ENCODE results near the gene MCOLN1. TPM values are rescaled to one million over a fixed set of nuclear protein-coding genes. Genes with fewer than 3 reads are reported as not detected.
A peak's percentile ranks its signal among the peaks of the same experiment; 100 is the strongest.
"Not testable (repeated sequence)": the region's sequence is repeated elsewhere in the genome, so short reads cannot be mapped to it uniquely, and the experiment has no call there.

The MCOLN1 gene
- polyA plus RNA-seq, 1 donor (not counting 4 experiments of a cell fraction or from before 2014, with no cell fraction given), result 14.0 TPM

- Histone ChIP-seq H3K27ac (ENCODE audit: control insufficient read depth, insufficient read depth, low read length) (peak within 1 kb of the TSS; percentile 49), H3K9me3 (ENCODE audit: control insufficient read depth, low read depth, low read length) (no peaks in the 10 kb centered on the region), H3K4me2 (ENCODE audit: control insufficient read depth, extremely low read depth, insufficient read depth, low read depth, low read length) (peak within 1 kb of the TSS; percentile 85), H3K79me2 (ENCODE audit: control insufficient read depth, insufficient read depth, low read length) (peaks cover 1% of the 10 kb centered on the region), H3K4me3 (ENCODE audit: control insufficient read depth in 2 of 3, extremely low read depth in 1 of 3, insufficient read depth in 2 of 3, low read depth in 1 of 3, low read length in 3 of 3) (peak within 1 kb of the TSS; percentile 89 to 98 (median 89)), H3K36me3 (ENCODE audit: control insufficient read depth in 2 of 2, extremely low read depth in 1 of 2, insufficient read depth in 2 of 2, low read length in 2 of 2) (peaks cover 3 to 12% of the 10 kb centered on the region in 2 experiments), H2AFZ (ENCODE audit: control insufficient read depth, low read length) (peak within 1 kb of the TSS; percentile 90), H3K9me1 (ENCODE audit: control insufficient read depth, extremely low read depth, insufficient read depth, low read length) (no peaks in the 10 kb centered on the region), H4K20me1 (ENCODE audit: control insufficient read depth, extremely low read depth, insufficient read depth, low read length) (no peaks in the 10 kb centered on the region), H3K4me1 (ENCODE audit: control insufficient read depth, extremely low read depth, insufficient read depth, low read length) (peaks cover 6% of the 10 kb centered on the region), H3K9ac (ENCODE audit: control insufficient read depth, extremely low read depth, insufficient read depth, low read length) (peak within 1 kb of the TSS; percentile 73), H3K27me3 (ENCODE audit: control insufficient read depth, extremely low read depth, insufficient read depth, low read length) (no peaks in the 10 kb centered on the region)
- TF ChIP-seq CTCF (optimal IDR thresholded peaks at IDR 0.05 in 1 of 3, IDR thresholded peaks at IDR 0.05 in 1 of 3, conservative IDR thresholded peaks at IDR 0.05 in 1 of 3; ENCODE audit: extremely low read depth in 1 of 3, insufficient read depth in 2 of 3, low read length in 3 of 3) (peak in 1 of 3 experiments; percentile 17), EZH2 (IDR thresholded peaks at IDR 0.05; ENCODE audit: low read length) (no peak)
- dilution Hi-C loops (cut with MboI; ENCODE audit: extremely low pct_ligation_motif_present, low sequenced_read_pairs), result no loop called here
- FAIRE-seq (peak; percentile 76), DNase-seq (ENCODE audit: low read depth, low spot score) (no peak)
These were observed 12.9 kb downstream of the MCOLN1 start, which contains the start of gene PNPLA6 for GRCh38 chr19:7535047-7535997. TSS of gene PNPLA6 (plus strand) at chr19:7535717. CDS start at chr19:7535789, 72 bp downstream.

- FAIRE-seq, result no peak
- Histone ChIP-seq H3K4me3 (ENCODE audit: control insufficient read depth in 2 of 3, extremely low read depth in 1 of 3, insufficient read depth in 2 of 3, low read depth in 1 of 3, low read length in 3 of 3) (peak overlapping the region; percentile 89 to 98 (median 89)), H3K79me2 (ENCODE audit: control insufficient read depth, insufficient read depth, low read length) (peaks cover 1% of the 10 kb centered on the region), H3K4me2 (ENCODE audit: control insufficient read depth, extremely low read depth, insufficient read depth, low read depth, low read length) (peak overlapping the region; percentile 85), H3K4me1 (ENCODE audit: control insufficient read depth, extremely low read depth, insufficient read depth, low read length) (peaks cover 6% of the 10 kb centered on the region), H3K9me1 (ENCODE audit: control insufficient read depth, extremely low read depth, insufficient read depth, low read length) (no peaks in the 10 kb centered on the region), H3K27ac (ENCODE audit: control insufficient read depth, insufficient read depth, low read length) (peak overlapping the region; percentile 49), H3K36me3 (ENCODE audit: control insufficient read depth in 2 of 2, extremely low read depth in 1 of 2, insufficient read depth in 2 of 2, low read length in 2 of 2) (peaks cover 4 to 18% of the 10 kb centered on the region in 2 experiments), H3K27me3 (ENCODE audit: control insufficient read depth, extremely low read depth, insufficient read depth, low read length) (no peaks in the 10 kb centered on the region), H3K9me3 (ENCODE audit: control insufficient read depth, low read depth, low read length) (no peaks in the 10 kb centered on the region), H2AFZ (ENCODE audit: control insufficient read depth, low read length) (peak overlapping the region; percentile 90), H4K20me1 (ENCODE audit: control insufficient read depth, extremely low read depth, insufficient read depth, low read length) (no peaks in the 10 kb centered on the region), H3K9ac (ENCODE audit: control insufficient read depth, extremely low read depth, insufficient read depth, low read length) (peak overlapping the region; percentile 73)
- TF ChIP-seq CTCF (optimal IDR thresholded peaks at IDR 0.05 in 1 of 3, IDR thresholded peaks at IDR 0.05 in 1 of 3, conservative IDR thresholded peaks at IDR 0.05 in 1 of 3; ENCODE audit: extremely low read depth in 1 of 3, insufficient read depth in 2 of 3, low read length in 3 of 3) (peak in 1 of 3 experiments; percentile 5), EZH2 (IDR thresholded peaks at IDR 0.05; ENCODE audit: low read length) (no peak)
- dilution Hi-C loops (cut with MboI; ENCODE audit: extremely low pct_ligation_motif_present, low sequenced_read_pairs), result no loop called here
- no peak for DNase-seq (ENCODE audit: low read depth, low spot score)
These were observed 13.7 kb downstream of the MCOLN1 start for GRCh38 chr19:7535998-7536695.

- FAIRE-seq; dilution Hi-C loops (cut with MboI; ENCODE audit: extremely low pct_ligation_motif_present, low sequenced_read_pairs): not testable (repeated sequence)
These were observed 16.6 kb downstream of the MCOLN1 start for GRCh38 chr19:7538990-7539389.

More at GRCh38 chr19:7538990-7539389, 16.6 kb downstream of the MCOLN1 start:
- not testable (repeated sequence) for H2AFZ ChIP-seq (ENCODE audit: control insufficient read depth, low read length); H3K27ac ChIP-seq (ENCODE audit: control insufficient read depth, insufficient read depth, low read length); H3K9ac ChIP-seq (ENCODE audit: control insufficient read depth, extremely low read depth, insufficient read depth, low read length); H4K20me1 ChIP-seq (ENCODE audit: control insufficient read depth, extremely low read depth, insufficient read depth, low read length); H3K27me3 ChIP-seq (ENCODE audit: control insufficient read depth, extremely low read depth, insufficient read depth, low read length); DNase-seq (ENCODE audit: low read depth, low spot score); H3K4me3 ChIP-seq (ENCODE audit: control insufficient read depth in 2 of 3, extremely low read depth in 1 of 3, insufficient read depth in 2 of 3, low read depth in 1 of 3, low read length in 3 of 3); H3K9me3 ChIP-seq (ENCODE audit: control insufficient read depth, low read depth, low read length); H3K4me2 ChIP-seq (ENCODE audit: control insufficient read depth, extremely low read depth, insufficient read depth, low read depth, low read length); H3K4me1 ChIP-seq (ENCODE audit: control insufficient read depth, extremely low read depth, insufficient read depth, low read length); H3K9me1 ChIP-seq (ENCODE audit: control insufficient read depth, extremely low read depth, insufficient read depth, low read length); H3K79me2 ChIP-seq (ENCODE audit: control insufficient read depth, insufficient read depth, low read length)
- H3K36me3 ChIP-seq (ENCODE audit: control insufficient read depth in 2 of 2, extremely low read depth in 1 of 2, insufficient read depth in 2 of 2, low read length in 2 of 2), result peaks cover 15 to 24% of the 10 kb centered on the region in 2 experiments

Measured in keratinocyte (primary cell).